IPS-NIHi11 (cell line): ENCODE results near the gene LAMC2.

Source experiments
- DNase-seq: peaks from one replicate; pipeline ENCODE4 v3.0.0; 2012; ENCODE audit warnings: mixed read lengths, low spot score

The LAMC2 gene

DNA sequence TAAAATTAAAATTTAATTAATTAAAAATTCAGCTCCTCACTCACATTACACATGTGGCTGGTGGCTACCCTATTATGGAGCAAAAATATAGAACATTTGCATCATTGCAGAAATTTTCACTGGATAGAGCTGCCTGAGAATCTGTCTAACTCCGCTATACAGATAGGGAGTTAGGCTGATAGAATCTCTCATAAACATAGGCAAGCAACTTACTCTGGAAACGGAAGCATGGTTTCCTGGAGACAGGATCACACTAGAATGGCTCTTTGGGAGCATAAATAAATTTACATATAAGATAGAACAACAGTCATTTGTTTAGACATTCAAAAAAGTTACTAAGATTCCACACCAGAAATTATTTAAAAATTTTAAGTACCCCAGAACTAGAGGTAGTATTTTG lies 12.2 kb upstream of the LAMC2 start:
- DNase-seq = no peak

DNA sequence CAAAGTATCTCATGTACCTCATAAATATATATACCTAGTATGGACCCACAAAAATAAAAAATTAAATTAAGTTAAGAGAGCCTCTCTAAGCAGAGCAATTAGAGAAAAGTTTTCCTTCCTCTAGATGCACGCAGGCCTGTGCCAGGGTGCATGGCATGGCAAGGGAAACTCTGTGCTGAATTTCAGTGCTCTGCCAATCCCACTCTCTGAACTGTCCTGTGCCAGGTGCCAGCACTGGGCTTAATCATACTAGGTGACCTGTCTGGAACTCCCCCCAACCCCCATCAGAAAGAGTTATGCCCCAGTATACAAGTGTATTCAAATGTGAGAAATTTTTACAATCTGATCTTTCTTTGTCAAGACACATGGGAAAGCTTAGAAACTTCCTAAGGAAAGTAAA lies 10.4 kb upstream of the LAMC2 start:
- no peak for DNase-seq

DNA sequence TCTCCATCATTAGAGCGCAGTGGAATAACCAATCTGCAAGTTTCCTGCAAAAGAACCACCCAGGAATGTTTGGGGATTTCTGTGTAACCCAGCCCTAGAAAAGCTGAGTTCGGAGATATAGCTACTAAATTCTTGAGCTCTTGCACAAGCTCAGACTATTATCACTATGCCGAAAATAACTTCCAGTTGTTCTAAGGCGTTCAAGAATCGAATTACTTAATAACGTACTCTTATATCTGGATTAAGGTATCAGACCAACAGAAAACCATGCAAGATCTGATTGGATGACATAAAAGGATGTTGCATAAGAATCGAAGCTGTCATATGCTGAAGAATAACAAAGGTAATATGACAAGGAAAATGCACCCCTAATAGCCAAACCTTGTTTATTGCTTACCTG lies 7.5 kb upstream of the LAMC2 start:
- no peak for DNase-seq

DNA sequence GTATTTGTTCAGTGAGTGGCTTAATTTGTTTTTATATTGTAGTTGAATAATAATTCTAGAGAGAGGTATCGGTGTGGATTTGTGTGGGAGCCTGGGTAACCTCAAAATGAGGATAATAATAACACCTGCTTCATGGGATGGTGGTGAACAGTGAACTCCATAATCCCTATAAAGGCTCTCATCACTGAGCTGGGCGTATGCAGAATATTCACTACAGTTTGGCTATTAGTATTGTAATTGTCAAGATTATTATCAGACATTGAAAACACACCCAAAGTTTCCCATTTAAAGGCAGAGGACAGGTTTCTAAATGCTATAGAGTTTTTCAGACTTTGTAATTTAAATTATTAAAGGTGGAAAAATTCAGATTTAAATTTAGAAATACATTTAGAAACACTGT lies 7.0 kb upstream of the LAMC2 start:
- no peak for DNase-seq

DNA sequence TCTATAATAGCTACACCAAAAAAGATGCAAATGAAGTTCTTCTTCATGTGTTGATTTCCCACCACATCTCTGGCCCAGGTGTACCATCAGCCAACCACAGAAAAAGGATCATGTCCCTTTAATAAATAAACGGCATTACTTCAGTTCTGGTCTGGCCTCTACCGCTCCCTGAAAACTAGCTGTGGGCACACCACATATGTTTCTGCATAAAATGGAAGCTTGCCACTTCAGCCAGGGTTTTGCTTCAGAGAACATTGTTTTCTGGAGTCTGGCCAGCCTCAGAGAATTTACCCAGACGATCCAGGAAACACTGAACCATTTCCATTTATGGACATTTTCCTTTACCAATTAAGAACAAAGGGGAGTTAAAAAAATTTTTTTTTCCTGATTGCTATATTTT lies 5.8 kb upstream of the LAMC2 start:
- DNase-seq = peak; percentile 36

DNA sequence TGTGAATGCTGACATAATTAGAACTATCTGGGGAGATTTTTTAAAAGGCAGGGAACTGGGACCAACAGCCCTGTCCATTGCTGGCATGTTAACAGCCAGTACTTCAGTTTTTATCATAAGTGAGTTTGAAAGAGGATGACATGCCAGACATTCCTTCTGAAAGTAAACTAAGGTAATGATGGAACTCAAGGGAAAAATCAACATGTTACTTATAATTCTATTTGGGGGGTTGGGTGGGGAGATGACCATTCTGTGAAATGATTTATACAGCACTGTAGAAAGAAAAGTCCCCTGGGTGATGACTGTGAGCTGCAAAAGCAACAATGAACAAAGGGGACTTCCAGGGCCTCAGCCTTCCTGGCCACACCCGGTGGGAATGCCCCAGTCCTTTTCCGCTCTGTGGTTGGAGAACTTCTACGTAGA lies 5.4 kb upstream of the LAMC2 start:
- DNase-seq = peak; percentile 42

DNA sequence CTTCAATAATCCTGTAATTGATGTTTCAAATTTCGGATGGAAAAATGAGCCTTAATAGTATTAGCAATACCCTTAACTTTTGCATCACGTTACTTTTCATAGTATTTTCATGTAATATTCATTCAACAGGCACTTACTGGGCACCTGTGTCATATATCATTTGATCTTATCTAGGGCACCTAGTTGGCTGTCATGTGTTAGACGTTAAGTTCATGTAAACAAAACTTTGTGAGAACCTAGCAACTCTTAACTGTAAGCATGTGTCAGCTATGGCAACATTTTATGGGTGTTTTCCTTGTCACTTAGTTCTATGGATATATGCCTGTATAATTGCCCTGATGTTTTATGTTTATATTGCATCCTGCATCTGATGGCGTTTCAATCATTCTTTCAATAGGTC lies 777 bp downstream of the LAMC2 start:
- no peak for DNase-seq

DNA sequence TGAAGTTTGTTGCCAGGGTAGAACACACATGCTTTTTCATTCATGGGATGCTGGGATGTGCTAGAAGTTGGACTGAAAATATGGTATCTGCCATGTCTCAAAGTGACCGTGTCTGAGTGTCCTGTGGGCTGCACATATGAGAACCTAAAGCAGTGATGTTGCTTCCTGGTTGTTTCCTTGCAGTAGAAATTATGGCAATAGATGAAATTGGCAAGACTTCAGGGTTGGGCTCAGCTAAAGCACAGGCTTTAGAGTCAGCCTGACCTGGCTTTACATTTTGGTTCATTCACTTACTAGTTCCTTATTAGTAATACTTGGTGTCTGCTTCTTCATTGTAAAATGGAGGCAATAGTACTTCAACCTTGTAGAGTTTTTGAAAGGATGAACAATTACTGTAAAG lies 2.2 kb downstream of the LAMC2 start:
- no peak for DNase-seq

DNA sequence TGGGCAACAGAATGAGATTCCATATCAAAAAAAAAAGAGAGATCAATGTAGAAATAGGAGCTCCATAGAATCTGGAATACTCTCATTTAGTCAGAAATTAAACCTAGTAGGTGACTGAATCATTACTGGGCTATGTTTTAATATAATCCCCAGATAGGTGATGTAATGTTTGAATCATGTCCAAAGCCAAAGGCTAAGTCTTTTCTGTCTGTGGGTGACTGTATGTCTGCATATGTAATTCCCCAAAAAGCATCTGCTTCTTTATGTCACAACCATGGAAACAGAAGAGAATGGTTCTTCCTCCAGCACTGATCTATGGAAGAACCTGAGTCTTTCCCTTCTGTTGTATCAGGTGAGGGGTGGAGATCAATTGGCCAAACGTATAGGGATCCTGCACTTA lies 5.8 kb downstream of the LAMC2 start:
- no peak for DNase-seq

DNA sequence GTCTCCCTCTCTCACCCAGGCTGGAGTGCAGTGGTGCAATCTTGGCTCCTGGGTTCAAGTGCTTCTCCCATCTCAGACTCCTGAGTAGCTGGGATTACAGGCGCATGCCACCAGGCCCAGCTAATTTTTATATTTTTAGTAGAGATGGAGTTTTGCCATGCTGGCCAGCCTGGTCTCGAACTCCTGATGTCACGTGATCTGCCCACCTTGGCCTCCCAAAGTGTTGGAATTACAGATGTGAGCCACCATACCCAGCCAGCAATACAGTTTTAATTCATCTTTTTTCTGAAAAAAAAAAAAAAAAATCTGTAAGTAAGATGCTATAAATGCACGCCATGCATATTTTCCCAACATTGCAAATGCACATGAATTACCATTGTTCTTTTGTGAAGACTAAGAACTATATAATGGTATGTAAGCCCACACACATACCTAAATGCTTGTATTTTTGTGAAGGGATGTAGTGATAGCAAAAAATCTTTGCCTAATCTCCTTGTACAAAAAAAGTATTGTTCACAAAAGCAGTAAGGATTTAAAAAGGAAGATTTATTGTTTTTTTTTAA lies 8.0 kb downstream of the LAMC2 start:
- no peak for DNase-seq

DNA sequence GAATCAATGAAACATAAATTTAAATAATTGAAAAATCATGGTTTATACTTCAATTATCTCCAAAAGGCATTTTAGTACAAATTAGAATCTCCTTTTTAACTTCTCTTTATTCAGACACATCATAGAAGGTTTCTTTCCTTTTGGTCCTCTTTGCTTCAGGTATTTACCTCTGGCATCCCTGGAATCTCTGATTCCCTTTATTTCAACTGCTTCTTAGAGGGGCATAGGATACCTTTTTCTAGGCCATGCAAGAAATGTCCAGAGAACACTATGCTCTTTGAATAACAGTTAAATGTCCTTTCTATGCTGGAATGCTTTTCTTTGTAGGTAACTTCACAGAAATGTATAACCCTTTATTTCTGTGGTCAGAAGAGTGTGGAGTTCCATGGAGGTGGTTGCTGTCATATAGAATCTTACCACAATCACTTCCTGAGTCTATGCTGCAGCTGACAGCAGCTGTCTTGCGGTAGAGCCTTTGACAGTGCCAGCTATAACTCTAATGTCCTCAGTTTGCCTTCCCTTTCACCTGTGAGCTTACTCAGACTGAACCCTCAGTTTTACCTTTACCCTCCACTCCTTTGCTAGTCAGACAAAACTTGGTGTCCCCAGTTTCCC lies 8.6 kb downstream of the LAMC2 start:
- no peak for DNase-seq

DNA sequence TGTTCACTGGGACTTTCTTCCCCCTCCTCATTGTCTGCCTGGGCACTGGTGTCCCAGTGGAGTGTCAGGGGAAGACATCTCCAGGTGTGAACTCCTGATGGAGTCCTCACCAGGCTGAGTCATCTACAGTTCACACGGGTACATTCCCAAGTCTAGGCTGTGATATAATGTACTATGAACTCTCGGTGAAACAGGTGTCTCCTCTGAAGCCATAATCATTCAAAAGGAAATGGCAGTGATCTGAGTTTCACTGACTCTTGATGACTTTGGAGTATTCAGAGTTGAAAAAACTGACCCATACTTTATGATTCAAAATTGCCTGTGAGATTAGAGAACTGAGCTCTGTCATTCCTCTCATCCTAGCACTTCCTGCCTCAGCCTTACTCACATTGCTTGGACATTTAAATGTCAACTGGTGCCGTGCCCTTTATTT lies 9.1 kb downstream of the LAMC2 start:
- DNase-seq = no peak

DNA sequence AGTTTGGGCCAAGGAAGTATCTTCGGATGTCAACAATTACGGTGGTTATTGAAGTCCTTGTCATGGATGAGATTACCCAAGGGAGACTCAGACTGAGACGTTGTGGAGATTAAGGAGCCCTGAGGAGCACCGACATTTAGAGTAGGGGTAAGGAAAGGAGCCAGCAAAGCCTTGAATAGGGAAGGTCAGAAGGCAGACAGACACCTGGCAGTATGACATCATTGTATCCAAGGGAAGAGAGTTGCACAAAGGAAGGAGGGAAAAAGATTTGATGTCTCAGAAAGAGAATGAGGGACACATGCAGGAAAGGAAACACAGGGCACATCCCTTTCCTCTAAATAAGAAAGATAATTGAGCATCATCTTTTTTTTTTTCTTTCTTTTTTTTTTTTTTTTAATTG lies 11.7 kb downstream of the LAMC2 start:
- DNase-seq = no peak

DNA sequence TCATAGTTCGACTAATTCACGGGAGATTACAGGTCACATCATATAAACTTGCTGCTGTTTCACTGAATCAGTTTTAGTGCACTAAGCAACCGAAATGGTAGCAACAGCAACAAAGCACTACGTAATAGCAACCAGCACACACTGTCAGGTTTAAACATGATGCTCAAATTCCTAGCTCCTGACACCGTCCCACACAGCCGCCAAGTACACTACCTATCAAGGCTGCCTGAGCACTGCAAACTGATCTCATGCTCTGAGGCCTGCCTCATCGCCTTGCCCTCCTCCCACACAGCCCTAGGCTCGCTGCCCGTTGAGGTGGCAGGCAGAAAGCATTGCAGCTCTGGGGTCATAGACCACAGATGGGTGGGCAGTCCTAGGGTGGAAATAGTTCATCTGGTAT lies 12.4 kb downstream of the LAMC2 start:
- no peak for DNase-seq

DNA sequence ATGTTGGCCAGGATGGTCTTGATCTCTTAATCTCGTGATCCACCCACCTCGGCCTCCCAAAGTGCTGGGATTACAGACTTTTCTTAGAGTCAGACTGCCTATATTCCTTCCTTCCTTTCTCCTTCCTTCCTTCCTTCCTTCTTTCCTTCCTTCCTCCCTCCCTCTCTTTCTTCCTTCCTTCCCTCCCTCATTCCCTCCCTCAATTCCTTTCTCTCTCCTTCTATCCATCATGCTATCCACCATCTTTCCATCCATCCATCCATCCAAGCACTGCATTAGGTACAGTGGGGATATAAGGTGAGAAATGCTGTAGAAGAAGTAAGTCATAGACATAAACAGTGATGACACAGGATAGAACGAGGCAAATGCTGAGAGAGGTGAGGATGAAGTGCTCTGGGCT lies 13.2 kb downstream of the LAMC2 start:
- DNase-seq = no peak

DNA sequence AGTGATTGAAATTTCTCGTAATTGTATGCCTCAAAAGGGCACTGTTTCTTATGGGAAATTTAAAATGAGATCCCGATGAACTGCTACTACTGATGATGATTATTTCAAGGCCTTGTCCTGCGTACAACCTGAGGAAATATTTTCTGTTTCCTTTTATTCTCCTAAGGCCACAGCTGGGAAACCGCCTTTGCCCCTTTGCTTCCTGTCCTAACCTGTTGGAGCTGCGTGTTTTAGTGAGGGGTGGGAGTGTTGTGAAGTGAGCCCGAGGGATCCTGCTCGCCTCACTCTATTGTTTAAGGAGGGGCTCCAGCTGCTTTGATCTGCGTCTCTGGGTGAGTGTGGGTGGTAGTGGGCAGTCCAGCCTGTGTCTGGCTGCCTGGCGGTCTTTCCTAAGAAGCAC lies 14.4 kb downstream of the LAMC2 start:
- no peak for DNase-seq

DNA sequence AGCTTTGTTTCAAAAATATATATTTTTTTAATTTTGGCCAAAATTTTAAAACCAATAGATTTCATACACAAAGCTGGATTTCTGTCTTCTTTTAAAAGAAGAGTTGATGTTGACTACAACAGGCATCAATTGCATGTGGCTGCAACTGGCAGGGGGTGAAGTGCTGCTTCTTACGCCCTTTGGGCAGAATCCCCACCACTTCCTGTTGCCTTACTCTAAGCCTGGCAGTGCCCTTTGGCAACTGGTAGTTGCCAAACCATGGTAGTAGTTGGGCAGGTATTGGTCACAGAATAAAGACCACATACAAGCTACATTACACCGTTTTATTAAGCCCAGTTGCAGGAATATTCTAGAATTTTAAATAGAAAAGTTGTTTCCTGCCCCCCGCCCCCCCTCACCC lies 17.0 kb downstream of the LAMC2 start:
- no peak for DNase-seq

DNA sequence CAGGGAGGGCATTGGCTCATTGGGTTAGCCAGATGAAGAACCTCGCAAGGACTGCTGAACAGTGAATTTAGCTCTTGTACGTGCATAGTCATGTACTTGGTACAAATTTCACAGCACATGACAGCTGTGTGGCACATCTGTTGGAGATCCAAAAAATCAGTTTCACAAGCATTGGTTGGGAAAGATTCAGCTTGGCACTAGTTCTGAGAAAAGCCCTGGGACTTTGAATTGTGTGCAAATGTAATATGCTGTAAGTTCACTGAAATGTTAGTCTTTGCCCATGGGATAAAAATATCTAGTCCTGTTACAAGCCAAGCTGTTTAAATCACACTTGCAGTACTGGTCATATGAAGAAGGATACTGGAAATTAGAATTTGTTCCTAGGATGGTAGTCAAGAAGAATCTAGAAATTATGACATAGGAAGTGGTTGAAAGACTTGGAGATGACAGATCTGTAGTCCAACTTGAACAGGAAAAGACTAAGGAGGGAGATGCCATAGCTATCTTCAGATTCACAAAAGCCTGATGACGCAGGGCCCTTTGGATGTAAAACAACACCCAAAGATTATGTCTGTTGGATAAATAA lies 19.2 kb downstream of the LAMC2 start:
- no peak for DNase-seq

DNA sequence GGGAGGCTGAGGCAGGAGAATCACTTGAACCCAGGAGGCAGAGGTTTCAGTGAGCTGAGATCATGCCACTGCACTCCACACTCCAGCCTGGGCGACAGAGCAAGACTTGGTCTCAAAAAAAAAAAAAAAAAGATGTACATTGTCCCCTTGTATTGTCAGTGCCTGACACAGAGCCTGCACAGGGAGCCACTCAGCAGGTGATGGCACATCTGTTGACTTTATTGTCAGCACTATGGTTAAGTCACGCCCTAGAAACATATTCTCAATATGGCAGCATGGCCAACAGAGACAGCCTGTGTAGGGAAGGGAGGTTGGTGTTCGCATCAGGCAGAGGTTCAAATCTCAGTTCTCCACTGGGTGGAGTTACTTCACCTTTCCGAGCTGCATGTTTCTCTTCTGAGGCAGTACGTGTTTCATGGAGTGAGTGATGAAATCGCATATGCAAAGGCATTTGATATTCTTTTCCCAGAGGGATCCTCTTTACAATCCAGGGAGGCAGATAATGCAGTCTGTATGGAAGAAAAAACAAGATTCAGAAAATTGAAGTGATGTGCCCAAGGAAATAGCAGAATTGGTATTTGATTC lies 20.6 kb downstream of the LAMC2 start:
- DNase-seq = no peak

DNA sequence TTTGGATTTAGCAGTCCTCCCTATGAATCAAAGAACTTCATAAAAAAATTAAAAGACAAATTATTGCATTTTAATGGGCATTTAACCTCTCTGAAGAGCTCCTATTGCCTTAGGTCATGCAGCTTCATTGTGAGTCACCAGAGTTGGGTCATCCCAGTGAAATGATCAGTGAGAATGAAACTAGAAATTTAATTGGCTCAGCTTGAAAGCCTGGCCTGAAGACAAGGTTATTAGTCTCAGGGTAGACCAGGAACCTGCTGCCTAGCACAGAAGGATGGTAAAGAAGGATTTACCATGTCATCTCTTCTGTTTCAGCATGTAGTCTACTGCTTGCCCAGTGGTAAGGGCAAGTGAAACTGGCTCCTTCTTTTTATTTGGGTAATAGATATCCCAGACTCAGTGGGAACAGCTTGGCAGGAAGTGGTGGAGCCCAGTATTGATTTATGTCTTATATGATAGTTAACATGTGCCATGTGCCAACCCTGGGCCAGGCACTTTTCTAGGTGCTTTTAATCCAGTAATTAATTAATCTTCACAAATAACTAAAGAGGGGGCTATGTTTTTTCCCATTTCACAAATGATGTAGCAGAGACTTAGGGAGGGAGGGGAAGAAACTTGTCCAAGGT lies 23.6 kb downstream of the LAMC2 start:
- DNase-seq = no peak

DNA sequence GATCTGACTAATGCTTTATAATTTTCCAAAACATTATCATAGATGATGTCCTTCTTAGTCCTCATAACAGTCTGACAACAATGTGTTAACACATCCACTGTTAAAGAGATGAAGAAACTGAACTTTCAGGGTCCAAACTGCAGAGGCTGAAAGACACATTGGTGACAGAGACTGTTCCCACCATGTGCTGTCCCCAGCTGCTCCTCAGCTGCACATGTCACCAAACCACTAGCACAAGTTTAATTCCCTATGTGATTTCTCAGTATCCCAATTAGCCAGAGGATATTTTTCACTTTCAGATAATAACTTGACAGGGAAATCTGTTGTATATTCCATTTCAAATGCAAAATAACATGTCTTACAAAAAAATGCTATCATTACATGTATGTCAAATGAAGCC lies 24.6 kb downstream of the LAMC2 start:
- DNase-seq = no peak

DNA sequence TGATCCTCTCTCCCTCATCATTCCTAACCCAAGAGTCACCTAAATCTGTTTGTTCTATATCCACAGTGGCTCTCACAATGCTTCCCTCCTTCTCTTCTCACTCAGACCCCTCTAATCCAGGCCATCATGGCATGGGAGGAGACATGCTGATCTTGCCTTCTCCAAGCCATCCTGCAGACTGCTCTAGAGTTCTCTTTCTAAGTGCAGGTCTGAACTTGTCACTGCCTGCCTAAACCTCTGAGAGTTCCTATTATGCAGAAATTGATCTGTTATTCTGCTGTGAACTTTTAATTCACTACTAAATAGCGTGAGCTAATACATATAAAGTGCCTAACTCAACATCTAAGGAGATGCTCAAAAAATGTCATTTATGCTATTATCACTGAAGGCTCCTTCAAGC lies 26.8 kb downstream of the LAMC2 start:
- DNase-seq = no peak
